Kidney (tissue), 14 donors: ENCODE measurements around the gene PLIN1. TPM values are rescaled to one million over a fixed set of nuclear protein-coding genes. Genes with fewer than 3 reads are reported as not detected.

Source experiments
- DNase-seq, 5 donors: peaks; one replicate each; pipeline ENCODE4 v3.0.0-alpha.2; 2013 to 2020
- FAIRE-seq: peaks from 2 replicates; lab custom pipeline; 2012; peaks lifted over from hg19 to GRCh38; lab: Jason Lieb, UNC
- H3K27ac ChIP-seq, 2 donors: one replicate each; pipeline ENCODE4 v1.7.0; 2013; ENCODE audit warnings: low read depth in 2 of 2, low read length in 2 of 2, inconsistent platforms in 1 of 2
- H3K27me3 ChIP-seq: one replicate; pipeline ENCODE4 v1.7.1; 2013; ENCODE audit warnings: low read length, inconsistent platforms; ENCODE audit not compliant: control insufficient read depth, insufficient read depth
- H3K36me3 ChIP-seq, 3 donors: one replicate each; pipeline versions ENCODE4 v1.7.0 to v1.7.1; 2013; ENCODE audit warnings: low read length in 3 of 3, control low read depth in 1 of 3, inconsistent platforms in 1 of 3; ENCODE audit not compliant: insufficient read depth in 3 of 3, control insufficient read depth in 2 of 3
- H3K4me1 ChIP-seq, 3 donors: one replicate each; pipeline versions ENCODE4 v1.7.0 to v1.7.1; 2013; ENCODE audit warnings: low read length in 3 of 3, inconsistent platforms in 1 of 3, low read depth in 1 of 3; ENCODE audit not compliant: control insufficient read depth in 2 of 3, insufficient read depth in 2 of 3
- H3K4me3 ChIP-seq, 3 donors: one replicate each; pipeline versions ENCODE4 v1.7.0 to v1.8.1; 2013; ENCODE audit warnings: low read length in 3 of 3, control low read depth in 1 of 3, inconsistent platforms in 1 of 3
- H3K9ac ChIP-seq, 3 donors: one replicate each; pipeline versions ENCODE4 v1.7.0 to v1.7.1; 2013; ENCODE audit warnings: low read length in 3 of 3, control low read depth in 1 of 3, inconsistent platforms in 1 of 3
- H3K9me3 ChIP-seq, 3 donors: one replicate each; pipeline versions ENCODE4 v1.7.0 to v1.7.1; 2013; ENCODE audit warnings: low read length in 3 of 3, control low read depth in 1 of 3, inconsistent platforms in 1 of 3; ENCODE audit not compliant: control insufficient read depth in 2 of 3, insufficient read depth in 1 of 3
- CTCF ChIP-seq: IDR thresholded peaks from 3 replicates; pipeline ENCODE4 v1.5.1; 2012; ENCODE audit warnings: mild to moderate bottlenecking, moderate library complexity, borderline replicate concordance; ENCODE audit not compliant: insufficient read depth; ENCODE audit errors: extremely low read depth
- intact Hi-C: fragments of 100-400 bp; cut with DNase I; formaldehyde crosslinking; loops from one replicate; pipeline ENCODE4 v1.11.1; 2022
- polyA plus RNA-seq: library from polyadenylated mRNA; stranded (reverse); fragments of 350-450 nt; fragmentation: Illumina TruSeq; extraction: RNeasy Lipid Tissue Mini Kit (QIAGEN cat#74804); gene quantifications from one replicate; pipeline ENCODE4 v1.2.3, GENCODE V29; 2014; ENCODE audit warnings: low read depth, low replicate concordance; ENCODE audit not compliant: insufficient read depth
- total RNA-seq: library from RNA; stranded (reverse); fragmentation: NEBNext Ultra II Directional; extraction: Animal tissue kit (Norgen Biotek cat#: 25700); gene quantifications from one replicate; pipeline ENCODE4 v1.2.1, GENCODE V29; 2021
- donor health status: control.
- donor health status: control.
- donor health status: control.
- donor health status: control.
- donor health status: control.
- donor health status: DM: yes; HTN: yes; CAD: no.
- donor health status: Normal renal cell carcinoma (clear cell type).

Gene PLIN1
- total and polyA plus RNA-seq, 2 donors from 2014 or later = 0.86 to 2.1 TPM

GRCh38 chr15:89707577-89707976, 28.4 kb upstream of the PLIN1 start:
- Histone ChIP-seq H3K27me3 (no peaks in the 10 kb centered on the region), H3K9me3 (no peaks in the 10 kb centered on the region), H3K9ac (no peak overlapping the region), H3K4me1 (no peaks in the 10 kb centered on the region), H3K36me3 (no peaks in the 10 kb centered on the region), H3K27ac (no peak overlapping the region), H3K4me3 (no peak overlapping the region)
- DNase-seq (no peak), FAIRE-seq (no peak)
- no peak for TF ChIP-seq CTCF
- intact Hi-C loops = no loop called here

- no peak for TF ChIP-seq CTCF
- FAIRE-seq = no peak
- Histone ChIP-seq H3K27ac (no peak overlapping the region), H3K9ac (no peak overlapping the region), H3K4me3 (no peak overlapping the region), H3K9me3 (no peaks in the 10 kb centered on the region), H3K36me3 (no peaks in the 10 kb centered on the region), H3K27me3 (no peaks in the 10 kb centered on the region), H3K4me1 (no peaks in the 10 kb centered on the region)
- no peak for DNase-seq
- intact Hi-C loops = no loop called here
These were observed 25.2 kb upstream of the PLIN1 start for GRCh38 chr15:89704411-89704810.

- H3K27me3 ChIP-seq = no peaks in the 10 kb centered on the region
- no peak for DNase-seq
- H3K4me3 ChIP-seq = no peak overlapping the region
- no peak for TF ChIP-seq CTCF
- H3K9me3 ChIP-seq = no peaks in the 10 kb centered on the region
- H3K4me1 ChIP-seq = no peaks in the 10 kb centered on the region
- H3K9ac ChIP-seq = no peak overlapping the region
- intact Hi-C loops = no loop called here
- no peak overlapping the region for H3K27ac ChIP-seq
- no peaks in the 10 kb centered on the region for H3K36me3 ChIP-seq
- no peak for FAIRE-seq
These were observed 16.0 kb upstream of the PLIN1 start for GRCh38 chr15:89695198-89695597.

GRCh38 chr15:89693696-89694095, 14.5 kb upstream of the PLIN1 start:
- no peak for TF ChIP-seq CTCF
- FAIRE-seq = no peak
- DNase-seq = no peak

More at GRCh38 chr15:89693696-89694095, 14.5 kb upstream of the PLIN1 start:
- intact Hi-C loops = no loop called here
- no peaks in the 10 kb centered on the region for H3K27me3 ChIP-seq
- no peak overlapping the region for H3K27ac ChIP-seq
- H3K9ac ChIP-seq = no peak overlapping the region
- no peaks in the 10 kb centered on the region for H3K9me3 ChIP-seq
- peaks cover 0 to 3% (median 0%) of the 10 kb centered on the region in 3 donors for H3K4me1 ChIP-seq
- no peaks in the 10 kb centered on the region for H3K36me3 ChIP-seq
- H3K4me3 ChIP-seq = no peak overlapping the region
